NCI-H2196 (cell line): ENCODE data around the gene TGFBRAP1.
"Not testable (repeated sequence)": the region's sequence is repeated elsewhere in the genome, so short reads cannot be mapped to it uniquely, and the experiment has no call there.

Experiments
- DNase-seq: peaks from one replicate; lab custom pipeline; 2025; ENCODE audit not compliant: unreplicated experiment; lab: John Stamatoyannopoulos, UW

Gene TGFBRAP1

GRCh38 chr2:105283532-105283931 is 46.0 kb downstream of the TGFBRAP1 start:
- no peak for DNase-seq

- DNase-seq, result no peak
Observed at GRCh38 chr2:105280281-105280680, 49.3 kb downstream of the TGFBRAP1 start.

GRCh38 chr2:105279126-105279525 is 50.4 kb downstream of the TGFBRAP1 start:
- no peak for DNase-seq

- no peak for DNase-seq
Observed at GRCh38 chr2:105278654-105279053, 50.9 kb downstream of the TGFBRAP1 start.

GRCh38 chr2:105274046-105274445 is 55.5 kb downstream of the TGFBRAP1 start:
- DNase-seq, result no peak

- no peak for DNase-seq
Observed at GRCh38 chr2:105272176-105272575, 57.4 kb downstream of the TGFBRAP1 start.

- DNase-seq, result no peak
Observed at GRCh38 chr2:105271393-105272045, 58.0 kb downstream of the TGFBRAP1 start.

- DNase-seq, result no peak
Observed at GRCh38 chr2:105269426-105269825, 60.1 kb downstream of the TGFBRAP1 start.

- no peak for DNase-seq
Observed at GRCh38 chr2:105262651-105263091, 66.9 kb downstream of the TGFBRAP1 start.

GRCh38 chr2:105261061-105261460 is 68.5 kb downstream of the TGFBRAP1 start:
- no peak for DNase-seq

GRCh38 chr2:105258835-105259350 is 70.6 kb downstream of the TGFBRAP1 start:
- no peak for DNase-seq

- no peak for DNase-seq
Observed at GRCh38 chr2:105257981-105258380, 71.6 kb downstream of the TGFBRAP1 start.

GRCh38 chr2:105256431-105257047 is 73.0 kb downstream of the TGFBRAP1 start:
- no peak for DNase-seq

- DNase-seq, result no peak
Observed at GRCh38 chr2:105255979-105256378, 73.6 kb downstream of the TGFBRAP1 start.

- no peak for DNase-seq
Observed at GRCh38 chr2:105254531-105255210, 74.9 kb downstream of the TGFBRAP1 start.

- no peak for DNase-seq
Observed at GRCh38 chr2:105252271-105252670, 77.3 kb downstream of the TGFBRAP1 start.

- DNase-seq, result not testable (repeated sequence)
Observed at GRCh38 chr2:105251016-105251648, 78.4 kb downstream of the TGFBRAP1 start.

GRCh38 chr2:105249891-105250290 is 79.6 kb downstream of the TGFBRAP1 start:
- DNase-seq, result no peak

- no peak for DNase-seq
Observed at GRCh38 chr2:105249181-105249580, 80.4 kb downstream of the TGFBRAP1 start.

- no peak for DNase-seq
Observed at GRCh38 chr2:105248316-105249070, 81.0 kb downstream of the TGFBRAP1 start.

GRCh38 chr2:105244451-105244850 is 85.1 kb downstream of the TGFBRAP1 start:
- no peak for DNase-seq
